GM12875 (cell line): Measurements from ENCODE around the gene OSBPL9.
"Not testable (repeated sequence)": the region's sequence is repeated elsewhere in the genome, so short reads cannot be mapped to it uniquely, and the experiment has no call there.

Experiments used
- H3K4me3 ChIP-seq: one replicate; pipeline ENCODE4 v1.5.1; 2011; ENCODE audit warnings: low read depth, low read length, control low read depth
- CTCF ChIP-seq: IDR thresholded peaks from 2 replicates; pipeline ENCODE4 v1.5.1; 2011; ENCODE audit warnings: low read depth, mild to moderate bottlenecking, control low read depth, inconsistent platforms, low read length, moderate library complexity, borderline replicate concordance; ENCODE audit not compliant: insufficient read depth

OSBPL9 gene

GRCh38 chr1:51689643-51690042 is 72.8 kb downstream of the OSBPL9 start:
- no peak for TF ChIP-seq CTCF
- H3K4me3 ChIP-seq, result no peak overlapping the region

GRCh38 chr1:51690285-51690961 is 73.5 kb downstream of the OSBPL9 start:
- no peak for TF ChIP-seq CTCF
- H3K4me3 ChIP-seq, result no peak overlapping the region

GRCh38 chr1:51691920-51692319 is 75.0 kb downstream of the OSBPL9 start:
- H3K4me3 ChIP-seq, result no peak overlapping the region
- TF ChIP-seq CTCF, result no peak

GRCh38 chr1:51693419-51694155 is 76.7 kb downstream of the OSBPL9 start:
- no peak for TF ChIP-seq CTCF
- H3K4me3 ChIP-seq, result no peak overlapping the region

- no peak for TF ChIP-seq CTCF
- no peak overlapping the region for H3K4me3 ChIP-seq
These were observed 80.3 kb downstream of the OSBPL9 start for GRCh38 chr1:51697166-51697565.

- H3K4me3 ChIP-seq, result no peak overlapping the region
- TF ChIP-seq CTCF, result no peak
These were observed 82.5 kb downstream of the OSBPL9 start for GRCh38 chr1:51699391-51699790.

- not testable (repeated sequence) for H3K4me3 ChIP-seq
These were observed 84.9 kb downstream of the OSBPL9 start for GRCh38 chr1:51701782-51702181.

- not testable (repeated sequence) for H3K4me3 ChIP-seq
These were observed 85.3 kb downstream of the OSBPL9 start for GRCh38 chr1:51702220-51702619.
